Tibial nerve (tissue), 4 donors: ENCODE measurements around the gene AGK. TPM values are rescaled to one million over a fixed set of nuclear protein-coding genes. Genes with fewer than 3 reads are reported as not detected.

ENCODE experiments used
- DNase-seq, 2 donors: peaks; one replicate each; pipeline ENCODE4 v3.0.0-alpha.2; 2019; ENCODE audit warnings: low spot score in 2 of 2
- H3K27ac ChIP-seq, 4 donors: fragments of 200-600 bp; sonication (generic) in 3 of 4; one replicate each; pipeline ENCODE4 v1.5.1; 2017 to 2019; ENCODE audit warnings: mild to moderate bottlenecking in 1 of 4
- H3K27me3 ChIP-seq, 2 donors: fragments of 200-600 bp; sonication (generic) in 1 of 2; one replicate each; pipeline versions ENCODE4 v1.5.1 to v1.6.0; 2017 to 2019
- H3K36me3 ChIP-seq, 3 donors: fragments of 200-600 bp; sonication (generic); one replicate each; pipeline ENCODE4 v1.5.1; 2018 to 2019
- H3K4me1 ChIP-seq, 4 donors: fragments of 200-600 bp; sonication (generic) in 3 of 4; one replicate each; pipeline ENCODE4 v1.5.1; 2017 to 2019
- H3K4me3 ChIP-seq, 4 donors: fragments of 200-600 bp; sonication (generic) in 3 of 4; one replicate each; pipeline ENCODE4 v1.5.1; 2017 to 2019; ENCODE audit warnings: mild to moderate bottlenecking in 1 of 4, moderate library complexity in 1 of 4
- H3K9me3 ChIP-seq, 4 donors: fragments of 200-600 bp; sonication (generic) in 3 of 4; one replicate each; pipeline ENCODE4 v1.5.1; 2017 to 2019
- EP300 ChIP-seq, 2 donors: sonication (generic); formaldehyde crosslinking; IDR thresholded peaks; one replicate each; pipeline ENCODE4 v1.6.1; 2017; ENCODE audit warnings: antibody characterized with exemption in 2 of 2, mild to moderate bottlenecking in 1 of 2
- POLR2A ChIP-seq, 2 donors: fragments of 450-650 bp; IDR thresholded peaks; one replicate each; pipeline ENCODE4 v1.6.1; 2017; ENCODE audit warnings: antibody characterized with exemption in 2 of 2, mild to moderate bottlenecking in 2 of 2, moderate library complexity in 2 of 2
- WGBS, 2 donors: methylation state at CpG; one replicate each; pipeline ENCODE4 v1.1.5; 2018; 5-methylcytosine and 5-hydroxymethylcytosine counted together
- total RNA-seq, 4 donors: library from RNA; depleted of rRNA; stranded (reverse); fragments of >200 nt; gene quantifications; one replicate each; pipeline ENCODE4 v1.1.0, GENCODE V29; 2016
- TF ChIP-seq, protein P1 (sequence below), 5 experiments: fragments of 200-600 bp in 3 of 5; fragments of 450-650 bp in 2 of 5; sonication (generic) in 3 of 5; IDR thresholded peaks; one replicate each; pipeline ENCODE4 v1.5.1; 2016 to 2019; ENCODE audit warnings: antibody characterized with exemption in 5 of 5, mild to moderate bottlenecking in 3 of 5, moderate library complexity in 2 of 5

Gene AGK
- total RNA-seq, 4 donors from 2014 or later: 16.4 to 45.9 (median 26.3) TPM

- TF ChIP-seq POLR2A (IDR thresholded peaks at IDR 0.05) (no peak), EP300 (IDR thresholded peaks at IDR 0.05) (no peak)
- TF ChIP-seq, protein P1, sequence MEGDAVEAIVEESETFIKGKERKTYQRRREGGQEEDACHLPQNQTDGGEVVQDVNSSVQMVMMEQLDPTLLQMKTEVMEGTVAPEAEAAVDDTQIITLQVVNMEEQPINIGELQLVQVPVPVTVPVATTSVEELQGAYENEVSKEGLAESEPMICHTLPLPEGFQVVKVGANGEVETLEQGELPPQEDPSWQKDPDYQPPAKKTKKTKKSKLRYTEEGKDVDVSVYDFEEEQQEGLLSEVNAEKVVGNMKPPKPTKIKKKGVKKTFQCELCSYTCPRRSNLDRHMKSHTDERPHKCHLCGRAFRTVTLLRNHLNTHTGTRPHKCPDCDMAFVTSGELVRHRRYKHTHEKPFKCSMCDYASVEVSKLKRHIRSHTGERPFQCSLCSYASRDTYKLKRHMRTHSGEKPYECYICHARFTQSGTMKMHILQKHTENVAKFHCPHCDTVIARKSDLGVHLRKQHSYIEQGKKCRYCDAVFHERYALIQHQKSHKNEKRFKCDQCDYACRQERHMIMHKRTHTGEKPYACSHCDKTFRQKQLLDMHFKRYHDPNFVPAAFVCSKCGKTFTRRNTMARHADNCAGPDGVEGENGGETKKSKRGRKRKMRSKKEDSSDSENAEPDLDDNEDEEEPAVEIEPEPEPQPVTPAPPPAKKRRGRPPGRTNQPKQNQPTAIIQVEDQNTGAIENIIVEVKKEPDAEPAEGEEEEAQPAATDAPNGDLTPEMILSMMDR (IDR thresholded peaks at IDR 0.05): no peak
- DNase-seq: no peak
- Histone ChIP-seq H3K4me1 (peaks cover 0 to 4% (median 0%) of the 10 kb centered on the region in 4 donors), H3K36me3 (peaks cover 0 to 42% (median 5%) of the 10 kb centered on the region in 3 donors), H3K27me3 (no peaks in the 10 kb centered on the region), H3K9me3 (no peaks in the 10 kb centered on the region), H3K4me3 (no peak overlapping the region), H3K27ac (peak overlapping the region in 1 of 4 donors; percentile 54)
- WGBS, 2 donors: 73 to 74% methylated on average over 6 of the region's 6 CpGs
Measured at GRCh38 chr7:141675436-141676215, 124.4 kb downstream of the AGK start.

GRCh38 chr7:141676618-141677017 is 125.4 kb downstream of the AGK start:
- no peak for DNase-seq
- TF ChIP-seq POLR2A (IDR thresholded peaks at IDR 0.05) (no peak), EP300 (IDR thresholded peaks at IDR 0.05) (no peak)
- TF ChIP-seq, protein P1 (IDR thresholded peaks at IDR 0.05): no peak
- WGBS, 2 donors: 68 to 91% methylated on average over 3 of the region's 3 CpGs
- H3K9me3 ChIP-seq: no peaks in the 10 kb centered on the region
- H3K4me1 ChIP-seq: peaks cover 0 to 4% (median 0%) of the 10 kb centered on the region in 4 donors
- H3K27me3 ChIP-seq: no peaks in the 10 kb centered on the region
- no peak overlapping the region for H3K4me3 ChIP-seq
- no peak overlapping the region for H3K27ac ChIP-seq
- H3K36me3 ChIP-seq: peaks cover 0 to 43% (median 4%) of the 10 kb centered on the region in 3 donors

GRCh38 chr7:141679014-141679413 is 127.8 kb downstream of the AGK start:
- Histone ChIP-seq H3K4me1 (peaks cover 0 to 4% (median 0%) of the 10 kb centered on the region in 4 donors), H3K27ac (no peak overlapping the region), H3K27me3 (no peaks in the 10 kb centered on the region), H3K36me3 (peaks cover 0 to 42% (median 0%) of the 10 kb centered on the region in 3 donors), H3K4me3 (no peak overlapping the region), H3K9me3 (no peaks in the 10 kb centered on the region)
- DNase-seq: no peak
- TF ChIP-seq, protein P1 (IDR thresholded peaks at IDR 0.05): no peak
- TF ChIP-seq EP300 (IDR thresholded peaks at IDR 0.05) (no peak), POLR2A (IDR thresholded peaks at IDR 0.05) (no peak)

DNA sequence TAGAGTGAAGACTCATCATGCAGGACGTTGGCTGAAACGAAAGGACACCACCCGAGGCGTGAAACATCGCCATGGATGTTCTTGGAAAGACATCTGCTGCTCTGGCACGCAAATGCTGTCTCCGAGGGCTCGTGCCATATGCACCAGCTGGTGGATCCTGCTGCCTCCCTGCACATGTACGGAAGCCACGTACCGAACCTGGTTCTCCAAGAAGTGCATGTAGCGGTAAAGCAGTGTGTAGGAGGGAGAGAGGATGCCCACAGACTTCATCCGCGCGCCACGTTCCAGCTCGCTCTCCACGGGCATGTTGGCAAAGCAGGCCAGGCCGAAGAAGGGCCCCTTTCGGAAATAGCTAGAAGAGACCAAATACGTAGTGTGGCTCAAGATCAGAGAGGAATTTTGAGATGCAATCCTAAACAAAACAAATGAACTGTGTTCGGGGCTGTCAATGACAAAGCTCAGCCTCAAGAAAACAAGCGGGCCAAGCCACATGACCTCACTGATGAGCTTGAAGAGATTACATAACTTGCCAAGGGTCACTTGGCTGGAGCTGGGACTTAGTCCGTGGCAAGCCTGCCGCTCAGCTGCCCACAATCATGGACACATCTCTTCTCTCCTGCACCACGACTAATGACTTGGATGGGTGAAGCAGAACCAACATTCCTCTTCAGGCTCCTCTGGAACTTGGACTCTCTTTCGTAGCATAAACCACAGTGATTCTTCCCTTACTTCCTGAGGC is 134.2 kb downstream of the AGK start:
- DNase-seq: no peak
- peaks cover 0 to 59% (median 0%) of the 10 kb centered on the region in 3 donors for H3K36me3 ChIP-seq
- H3K27ac ChIP-seq: no peak overlapping the region
- no peak for TF ChIP-seq EP300 (IDR thresholded peaks at IDR 0.05)
- TF ChIP-seq, protein P1 (IDR thresholded peaks at IDR 0.05): no peak
- no peak for TF ChIP-seq POLR2A (IDR thresholded peaks at IDR 0.05)
- whole genome bisulfite sequencing, 2 donors: 90 to 92% methylated on average over 27 of the region's 27 CpGs
- no peaks in the 10 kb centered on the region for H3K9me3 ChIP-seq
- H3K27me3 ChIP-seq: no peaks in the 10 kb centered on the region
- peaks cover 0 to 22% (median 0%) of the 10 kb centered on the region in 4 donors for H3K4me1 ChIP-seq
- no peak overlapping the region for H3K4me3 ChIP-seq

DNA sequence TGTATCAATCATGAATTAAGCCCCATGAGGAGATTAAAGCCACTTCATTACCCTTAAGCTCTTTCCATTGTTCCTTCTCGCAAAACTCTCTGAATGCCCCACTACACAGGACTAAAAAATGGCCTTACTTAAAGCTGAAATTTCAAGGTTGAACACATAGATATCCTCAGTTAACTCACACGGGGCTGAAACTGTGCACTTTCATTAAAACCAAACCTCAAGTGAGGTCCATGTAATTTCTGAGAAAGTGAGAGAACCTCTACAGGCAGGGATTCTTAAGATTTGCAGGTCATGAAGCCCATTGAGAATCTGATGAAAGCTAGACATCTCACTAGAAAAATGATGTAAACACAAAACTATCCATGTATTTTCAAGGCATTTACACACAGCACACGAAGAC is 134.9 kb downstream of the AGK start:
- H3K27me3 ChIP-seq: no peaks in the 10 kb centered on the region
- no peak overlapping the region for H3K27ac ChIP-seq
- H3K9me3 ChIP-seq: no peaks in the 10 kb centered on the region
- no peak for DNase-seq
- WGBS, 2 donors: 86 to 92% methylated on average over 3 of the region's 3 CpGs
- TF ChIP-seq POLR2A (IDR thresholded peaks at IDR 0.05) (no peak), EP300 (IDR thresholded peaks at IDR 0.05) (no peak)
- TF ChIP-seq, protein P1 (IDR thresholded peaks at IDR 0.05): no peak
- H3K4me3 ChIP-seq: no peak overlapping the region
- H3K36me3 ChIP-seq: peaks cover 0 to 53% (median 0%) of the 10 kb centered on the region in 3 donors
- H3K4me1 ChIP-seq: peaks cover 0 to 22% (median 0%) of the 10 kb centered on the region in 4 donors
